H1 (cell line): ENCODE measurements around the gene OVCH1. TPM values are rescaled to one million over a fixed set of nuclear protein-coding genes. Genes with fewer than 3 reads are reported as not detected.

ENCODE experiments used
- CTCF ChIA-PET: fragments of 300-600 bp; sonication (Branson Sonifier 250); formaldehyde crosslinking; loops from one replicate; lab custom pipeline; 2021; ENCODE audit not compliant: partially characterized antibody; lab: Charles Lee
- POLR2A ChIA-PET: fragments of 300-600 bp; sonication (Branson Sonifier 250); formaldehyde crosslinking; loops from one replicate; lab custom pipeline; 2021; ENCODE audit warnings: inconsistent platforms; ENCODE audit not compliant: partially characterized antibody; lab: Charles Lee
- DNase-seq, 2 experiments: peaks; one replicate each; pipeline versions ENCODE4 v3.0.0 to v3.0.0-alpha.2; 2010 to 2022; ENCODE audit warnings: low spot score in 2 of 2, low read depth in 1 of 2, mixed read lengths in 1 of 2
- FAIRE-seq: peaks from 2 replicates; lab custom pipeline; 2011; peaks lifted over from hg19 to GRCh38; lab: Jason Lieb, UNC
- H2AFZ ChIP-seq: 2 replicates; pipeline ENCODE4 v1.8.1; 2012; ENCODE audit warnings: low read length, inconsistent platforms
- H2AK5ac ChIP-seq: 2 replicates; pipeline ENCODE4 v1.6.1; 2013; ENCODE audit warnings: low read depth, low read length
- H2BK120ac ChIP-seq: replicated peaks from 2 replicates; pipeline ENCODE3; 2013; ENCODE audit warnings: low read depth, low read length, inconsistent platforms
- H2BK12ac ChIP-seq: 2 replicates; pipeline ENCODE4 v1.6.1; 2013; ENCODE audit warnings: low read depth, low read length
- H2BK15ac ChIP-seq: 2 replicates; pipeline ENCODE4 v1.6.1; 2013; ENCODE audit warnings: low read length
- H2BK20ac ChIP-seq: 2 replicates; pipeline ENCODE4 v1.6.1; 2013; ENCODE audit warnings: low read length
- H2BK5ac ChIP-seq: 2 replicates; pipeline ENCODE4 v1.6.1; 2013; ENCODE audit warnings: low read depth, low read length
- H3K14ac ChIP-seq: 2 replicates; pipeline ENCODE4 v1.6.1; 2013; ENCODE audit warnings: inconsistent platforms; ENCODE audit not compliant: insufficient read length
- H3K18ac ChIP-seq: 2 replicates; pipeline ENCODE4 v1.6.1; 2013; ENCODE audit warnings: low read length; ENCODE audit errors: extremely low read depth
- H3K23ac ChIP-seq: 2 replicates; pipeline ENCODE4 v1.6.1; 2013; ENCODE audit warnings: inconsistent platforms; ENCODE audit not compliant: insufficient read length
- H3K23me2 ChIP-seq: 2 replicates; pipeline ENCODE4 v1.6.1; 2013; ENCODE audit warnings: low read depth, low read length
- H3K27ac ChIP-seq: 2 replicates; pipeline ENCODE4 v1.6.1; 2011; ENCODE audit warnings: low read depth, low read length, inconsistent platforms
- H3K27me3 ChIP-seq, 4 experiments: replicated peaks in 1 of 4; 1 replicate in 1 of 4; 2 replicates in 3 of 4; pipeline versions ENCODE4 v1.6.1 to v1.8.1; 2011 to 2013; ENCODE audit warnings: low read length in 3 of 4, mild to moderate bottlenecking in 3 of 4, inconsistent platforms in 2 of 4, mixed read lengths in 2 of 4, moderate library complexity in 1 of 4; ENCODE audit not compliant: control insufficient read depth in 3 of 4, insufficient read depth in 3 of 4; ENCODE audit errors: extremely low read depth in 1 of 4
- H3K36me3 ChIP-seq, 4 experiments: 2 replicates each; pipeline versions ENCODE4 v1.6.1 to v1.8.1; 2011 to 2013; ENCODE audit warnings: mild to moderate bottlenecking in 4 of 4, low read length in 3 of 4, moderate library complexity in 2 of 4, control low read depth in 1 of 4, inconsistent platforms in 1 of 4; ENCODE audit not compliant: insufficient read depth in 4 of 4, control insufficient read depth in 2 of 4
- H3K4ac ChIP-seq: replicated peaks from 2 replicates; pipeline ENCODE3; 2013; ENCODE audit warnings: low read length, low read depth, mixed read lengths, inconsistent platforms; ENCODE audit not compliant: insufficient read length
- H3K4me1 ChIP-seq, 4 experiments: replicated peaks in 1 of 4; 1 replicate in 1 of 4; 2 replicates in 3 of 4; pipeline versions ENCODE4 v1.6.1 to v1.8.1; 2011 to 2013; ENCODE audit warnings: low read length in 3 of 4, inconsistent platforms in 2 of 4, mixed read lengths in 1 of 4; ENCODE audit not compliant: insufficient read depth in 4 of 4, control insufficient read depth in 3 of 4
- H3K4me2 ChIP-seq, 2 experiments: 2 replicates each; pipeline versions ENCODE4 v1.6.1 to v1.8.1; 2011 to 2013; ENCODE audit warnings: low read depth in 2 of 2, low read length in 2 of 2, control low read depth in 1 of 2, inconsistent platforms in 1 of 2, mild to moderate bottlenecking in 1 of 2; ENCODE audit not compliant: insufficient read depth in 1 of 2
- H3K4me3 ChIP-seq, 4 experiments: fragments of 200-600, 300-600 bp in 1 of 4; sonication (generic), shearing (Covaris generic), sonication (Bioruptor Twin) in 1 of 4; 2 replicates each; pipeline versions ENCODE4 v1.5.1 to v1.8.1; 2011 to 2016; ENCODE audit warnings: low read length in 4 of 4, low read depth in 3 of 4, control low read depth in 2 of 4, inconsistent platforms in 2 of 4, mild to moderate bottlenecking in 2 of 4, mixed read lengths in 1 of 4, moderate library complexity in 1 of 4; ENCODE audit not compliant: insufficient read depth in 2 of 4; ENCODE audit errors: extremely low read depth in 1 of 4
- H3K56ac ChIP-seq: replicated peaks from 2 replicates; pipeline ENCODE3; 2013; ENCODE audit warnings: low read depth, mild to moderate bottlenecking, mixed read lengths, low read length, inconsistent platforms; ENCODE audit not compliant: insufficient read length
- H3K79me1 ChIP-seq: 2 replicates; pipeline ENCODE4 v1.6.1; 2013; ENCODE audit warnings: low read depth, low read length, control low read depth
- H3K79me2 ChIP-seq, 2 experiments: 2 replicates each; pipeline versions ENCODE4 v1.6.1 to v1.8.1; 2012 to 2013; ENCODE audit warnings: low read length in 2 of 2, mild to moderate bottlenecking in 2 of 2, inconsistent platforms in 1 of 2; ENCODE audit not compliant: insufficient read depth in 2 of 2, control insufficient read depth in 1 of 2
- H3K9ac ChIP-seq, 4 experiments: replicated peaks in 1 of 4; 1 replicate in 1 of 4; 2 replicates in 3 of 4; pipeline versions ENCODE4 v1.6.1 to v1.8.1; 2011 to 2013; ENCODE audit warnings: low read depth in 3 of 4, low read length in 3 of 4, control low read depth in 2 of 4, mild to moderate bottlenecking in 2 of 4, moderate library complexity in 2 of 4, inconsistent platforms in 1 of 4; ENCODE audit errors: extremely low read depth in 1 of 4
- H3K9me3 ChIP-seq, 2 experiments: 2 replicates each; pipeline versions ENCODE4 v1.6.1 to v1.8.1; 2012 to 2013; ENCODE audit warnings: mild to moderate bottlenecking in 2 of 2, moderate library complexity in 2 of 2, control low read depth in 1 of 2, inconsistent platforms in 1 of 2, low read depth in 1 of 2, low read length in 1 of 2, mixed read lengths in 1 of 2; ENCODE audit not compliant: insufficient read depth in 2 of 2
- H4K20me1 ChIP-seq, 2 experiments: replicated peaks in 1 of 2; 2 replicates each; pipeline versions ENCODE3 to v1.8.1; 2011 to 2013; ENCODE audit warnings: inconsistent platforms in 2 of 2, low read length in 2 of 2, mild to moderate bottlenecking in 1 of 2; ENCODE audit not compliant: insufficient read depth in 2 of 2, control insufficient read depth in 1 of 2
- H4K5ac ChIP-seq: 2 replicates; pipeline ENCODE4 v1.6.1; 2013; ENCODE audit warnings: low read length, low read depth, mixed read lengths, inconsistent platforms; ENCODE audit not compliant: insufficient read length
- H4K8ac ChIP-seq: 2 replicates; pipeline ENCODE4 v1.8.0; 2013; ENCODE audit warnings: mild to moderate bottlenecking, moderate library complexity, low read length, inconsistent platforms; ENCODE audit not compliant: insufficient read depth; ENCODE audit errors: extremely low read depth
- H4K91ac ChIP-seq: replicated peaks from 2 replicates; pipeline ENCODE3; 2013; ENCODE audit warnings: low read length, mixed read lengths, inconsistent platforms; ENCODE audit not compliant: insufficient read length
- BACH1 ChIP-seq: IDR thresholded peaks from 2 replicates; pipeline ENCODE4 v1.6.1; 2012; ENCODE audit warnings: low read length, improper control_type of control experiment
- CBX8 ChIP-seq: fragments of 300-800, 300-1000 bp; sonication (generic); IDR thresholded peaks from 2 replicates; pipeline ENCODE4 v1.7.1; 2016; ENCODE audit warnings: low read depth, low read length, borderline replicate concordance
- CTBP2 ChIP-seq: IDR thresholded peaks from 2 replicates; pipeline ENCODE4 v1.7.0; 2011; ENCODE audit warnings: borderline replicate concordance, mild to moderate bottlenecking, moderate library complexity, mixed read lengths, low read length; ENCODE audit not compliant: insufficient read depth, insufficient read length
- GTF2F1 ChIP-seq: IDR thresholded peaks from 2 replicates; pipeline ENCODE4 v1.6.1; 2012; ENCODE audit warnings: low read depth, low read length, improper control_type of control experiment, borderline replicate concordance
- HDAC6 ChIP-seq: IDR thresholded peaks from one replicate; pipeline ENCODE4 v1.7.1; 2012; ENCODE audit warnings: low read depth, mild to moderate bottlenecking, inconsistent platforms, low read length, moderate library complexity
- KDM4A ChIP-seq: IDR thresholded peaks from one replicate; pipeline ENCODE4 v1.7.1; 2012; ENCODE audit warnings: low read depth, mild to moderate bottlenecking, moderate library complexity, low read length, inconsistent platforms; ENCODE audit not compliant: severe bottlenecking
- NANOG ChIP-seq: IDR thresholded peaks from 2 replicates; pipeline ENCODE4 v1.6.1; 2011; ENCODE audit warnings: low read length, low read depth, mild to moderate bottlenecking, inconsistent platforms; ENCODE audit not compliant: insufficient read depth, poor library complexity, severe bottlenecking
- POU5F1 ChIP-seq: IDR thresholded peaks from 2 replicates; pipeline ENCODE4 v1.6.1; 2011; ENCODE audit warnings: low read depth, mild to moderate bottlenecking, low read length, moderate library complexity
- RAD21 ChIP-seq, 2 experiments: IDR thresholded peaks in 1 of 2; conservative IDR thresholded peaks in 1 of 2; 2 replicates each; pipeline ENCODE4 v1.6.1; 2011; ENCODE audit warnings: low read depth in 2 of 2, low read length in 2 of 2, improper control_type of control experiment in 1 of 2, inconsistent platforms in 1 of 2, mild to moderate bottlenecking in 1 of 2, moderate library complexity in 1 of 2
- RFX5 ChIP-seq: IDR thresholded peaks from 2 replicates; pipeline ENCODE4 v1.6.1; 2011; ENCODE audit warnings: low read depth, low read length, improper control_type of control experiment, borderline replicate concordance
- RXRA ChIP-seq: IDR thresholded peaks from 2 replicates; pipeline ENCODE4 v1.6.1; 2011; ENCODE audit warnings: low read depth, mild to moderate bottlenecking, low read length, moderate library complexity; ENCODE audit not compliant: insufficient read depth
- SP1 ChIP-seq: IDR thresholded peaks from 2 replicates; pipeline ENCODE4 v1.6.1; 2011; ENCODE audit warnings: low read depth, low read length
- SRF ChIP-seq: IDR thresholded peaks from 2 replicates; pipeline ENCODE4 v1.6.1; 2011; ENCODE audit warnings: mild to moderate bottlenecking, low read depth, low read length, moderate library complexity
- TCF12 ChIP-seq: IDR thresholded peaks from 2 replicates; pipeline ENCODE4 v1.6.1; 2011; ENCODE audit warnings: low read depth, mild to moderate bottlenecking, low read length
- TEAD4 ChIP-seq: IDR thresholded peaks from 2 replicates; pipeline ENCODE4 v1.6.1; 2012; ENCODE audit warnings: low read depth, low read length, inconsistent platforms, mixed read lengths
- WGBS, 2 experiments: shearing (Covaris generic) in 1 of 2; methylation state at CpG; one replicate each; pipeline versions ENCODE4 v1.1.6 to v1.1.7; 2013 to 2015; ENCODE audit warnings: low lambda C conversion rate in 2 of 2, mixed read lengths in 2 of 2, inconsistent platforms in 1 of 2, low coverage in 1 of 2, missing lambda C conversion rate in 1 of 2; ENCODE audit not compliant: insufficient replicate concordance in 2 of 2, insufficient coverage in 1 of 2, insufficient read length in 1 of 2; ENCODE audit errors: extremely low coverage in 1 of 2, missing lambda C conversion rate in 1 of 2; 5-methylcytosine and 5-hydroxymethylcytosine counted together
- polyA plus RNA-seq, 7 experiments: library from polyadenylated mRNA; depleted of rRNA in 3 of 7; stranded (reverse) in 5 of 7; unstranded in 2 of 7; fragments of >200 nt in 5 of 7; fragments of 200-250 nt in 2 of 7; gene quantifications; 1 replicate in 5 of 7; 2 replicates in 1 of 7; 4 replicates in 1 of 7; pipeline versions ENCODE4 v1.2.1 to v1.2.3, GENCODE V29; 2011 to 2013; ENCODE audit warnings: missing spikeins in 2 of 7, mixed read lengths in 2 of 7
- total RNA-seq: library from RNA; stranded (reverse); fragmentation: NEBNext Ultra II Directional; extraction: Animal tissue kit (Norgen Biotek cat#: 25700); gene quantifications from 2 replicates; pipeline ENCODE4 v1.2.1, GENCODE V29; 2021

OVCH1 gene
- total and polyA plus RNA-seq, 2 of the 8 experiments (the other 6 are each of a cell fraction or from before 2014, with no cell fraction given), result 0.07 TPM; not detected in 1

DNA sequence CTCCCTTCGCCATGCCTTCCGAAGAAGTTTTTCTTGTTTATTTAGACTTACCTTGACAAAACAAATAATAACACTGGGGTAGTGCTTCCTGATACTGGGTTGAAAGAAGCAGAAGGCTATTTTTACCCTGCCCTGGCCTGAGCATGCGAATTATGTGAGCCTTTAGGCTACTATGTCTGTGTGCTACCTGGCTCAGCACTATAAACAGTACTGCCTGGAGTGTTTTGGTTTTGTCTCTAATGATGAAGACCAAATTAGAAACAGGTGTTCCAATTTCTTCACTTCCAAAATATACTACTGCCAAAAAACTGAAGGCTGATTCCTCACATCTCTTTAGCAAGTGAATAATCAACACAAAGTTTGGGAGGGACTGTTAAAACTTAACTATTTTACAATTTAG is 7.6 kb upstream of the OVCH1 start:
- no peak overlapping the region for H4K5ac ChIP-seq
- H2AK5ac ChIP-seq, result no peak overlapping the region
- WGBS, 2 experiments, result 86% methylated on average over 3 of the region's 3 CpGs; no CpG with 5 or more reads in 1 of the 2 experiments
- DNase-seq, result no peak
- no peak overlapping the region for H3K18ac ChIP-seq
- H3K9ac ChIP-seq, result no peak overlapping the region
- H3K9me3 ChIP-seq, result no peaks in the 10 kb centered on the region
- H3K4me3 ChIP-seq, result no peak overlapping the region
- ChIA-PET POLR2A (no interaction called here), CTCF (interaction anchor here (1.2 to 2.6 kb wide), 2 partner anchors 14 to 397 kb away, joined by 3 to 8 read pairs; no protein-coding TSS in a partner anchor)
- H3K27ac ChIP-seq, result no peak overlapping the region
- H3K23ac ChIP-seq, result no peak overlapping the region
- H4K8ac ChIP-seq, result no peak overlapping the region
- H3K4ac ChIP-seq, result no peak overlapping the region
- no peaks in the 10 kb centered on the region for H4K20me1 ChIP-seq
- peaks cover 0 to 4% (median 0%) of the 10 kb centered on the region in 4 experiments; a peak in 2 of 8 replicates for H3K36me3 ChIP-seq
- H2BK20ac ChIP-seq, result no peak overlapping the region
- FAIRE-seq, result no peak
- H2BK15ac ChIP-seq, result no peak overlapping the region
- H3K14ac ChIP-seq, result no peak overlapping the region
- no peaks in the 10 kb centered on the region for H3K79me2 ChIP-seq
- H3K23me2 ChIP-seq, result no peaks in the 10 kb centered on the region
- no peaks in the 10 kb centered on the region for H3K79me1 ChIP-seq
- H3K4me2 ChIP-seq, result no peak overlapping the region
- no peak overlapping the region for H4K91ac ChIP-seq
- H2BK120ac ChIP-seq, result no peak overlapping the region
- no peaks in the 10 kb centered on the region for H3K27me3 ChIP-seq
- H2BK12ac ChIP-seq, result no peak overlapping the region
- no peaks in the 10 kb centered on the region for H3K4me1 ChIP-seq
- no peak overlapping the region for H2BK5ac ChIP-seq
- H3K56ac ChIP-seq, result no peak overlapping the region
- H2AFZ ChIP-seq, result no peak overlapping the region
- TF ChIP-seq CBX8, result no peak
- TF ChIP-seq RFX5, result no peak
- TF ChIP-seq KDM4A, result no peak
- TF ChIP-seq TCF12, result no peak
- TF ChIP-seq RAD21 (IDR thresholded peaks at IDR 0.05 in 1 of 2, conservative IDR thresholded peaks at IDR 0.05 in 1 of 2; ENCODE audit: low read depth in 2 of 2, low read length in 2 of 2), result no peak
- no peak for TF ChIP-seq SRF
- TF ChIP-seq BACH1, result no peak
- TF ChIP-seq POU5F1, result no peak
- no peak for TF ChIP-seq RXRA
- no peak for TF ChIP-seq GTF2F1
- no peak for TF ChIP-seq HDAC6
- no peak for TF ChIP-seq TEAD4
- no peak for TF ChIP-seq NANOG
- no peak for TF ChIP-seq CTBP2
- TF ChIP-seq SP1, result no peak
